WTC11 (cell line): ENCODE measurements around the gene CHI3L1.

Experiments used
- ATF3 ChIP-seq: sonication (generic); formaldehyde crosslinking; conservative IDR thresholded peaks from 2 replicates; pipeline ENCODE4 v1.8.1; 2022; ENCODE audit warnings: mild to moderate bottlenecking, missing genetic modification reagents
- CTCF ChIP-seq: fragments of 200-600 bp; IDR thresholded peaks from 2 replicates; pipeline ENCODE4 v1.8.0; 2022; ENCODE audit warnings: antibody characterized with exemption
- E2F4 ChIP-seq: sonication (generic); formaldehyde crosslinking; IDR thresholded peaks from 2 replicates; pipeline ENCODE4 v1.8.1; 2022; ENCODE audit warnings: low read depth, mild to moderate bottlenecking, moderate library complexity, missing genetic modification reagents, borderline replicate concordance
- FOXJ3 ChIP-seq: sonication (generic); formaldehyde crosslinking; IDR thresholded peaks from 2 replicates; pipeline ENCODE4 v1.9.0; 2021; ENCODE audit warnings: missing genetic modification reagents, mild to moderate bottlenecking, borderline replicate concordance
- MAX ChIP-seq: sonication (generic); formaldehyde crosslinking; IDR thresholded peaks from 2 replicates; pipeline ENCODE4 v1.8.0; 2022; ENCODE audit warnings: mild to moderate bottlenecking, missing genetic modification reagents
- SP1 ChIP-seq: sonication (generic); formaldehyde crosslinking; conservative IDR thresholded peaks from 2 replicates; pipeline ENCODE4 v1.8.1; 2022; ENCODE audit warnings: missing genetic modification reagents
- ZBTB21 ChIP-seq: sonication (generic); formaldehyde crosslinking; IDR thresholded peaks from 2 replicates; pipeline ENCODE4 v1.8.1; 2023; ENCODE audit warnings: mild to moderate bottlenecking, missing genetic modification reagents, borderline replicate concordance
- ZNF281 ChIP-seq: sonication (generic); formaldehyde crosslinking; IDR thresholded peaks from 2 replicates; pipeline ENCODE4 v1.8.0; 2023; ENCODE audit warnings: mild to moderate bottlenecking, missing genetic modification reagents

GRCh38 chr1:203156280-203156679 is 30.2 kb downstream of the CHI3L1 start:
- TF ChIP-seq SP1 (CRISPR knock-in tag) (no peak), CTCF (no peak), MAX (no peak), E2F4 (CRISPR knock-in tag) (no peak), ZBTB21 (CRISPR knock-in tag) (no peak), ZNF281 (CRISPR knock-in tag) (no peak), ATF3 (CRISPR knock-in tag) (no peak), FOXJ3 (CRISPR knock-in tag) (no peak)
